Measurements from ENCODE around the gene RIN2. TPM values are rescaled to one million over a fixed set of nuclear protein-coding genes. Genes with fewer than 3 reads are reported as not detected.

Gene RIN2
- total RNA-seq, 3 donors from 2014 or later (not counting 1 experiment from before 2014, with no cell fraction given), result 0.72 to 2.7 (median 2.7) TPM

GRCh38 chr20:19735446-19735845, 22.6 kb upstream of the RIN2 start:
- H3K27me3 ChIP-seq (ENCODE audit: control insufficient read depth, insufficient read depth, low read length), result no peaks in the 10 kb centered on the region
- intact Hi-C loops (cut with micrococcal nuclease), result no loop called here
- Mint-ChIP-seq H3K36me3 (no peaks in the 10 kb centered on the region), H3K4me1 (peaks cover 0 to 4% of the 10 kb centered on the region in 2 donors), H3K27ac (no peak overlapping the region), H3K27me3 (ENCODE audit: low read depth in 2 of 2) (peaks cover 0 to under 1% of the 10 kb centered on the region in 2 donors), H3K4me3 (no peak overlapping the region), H3K9me3 (no peaks in the 10 kb centered on the region)
- H3K4me3 ChIP-seq (ENCODE audit: low read length), result no peak overlapping the region
- 15% methylated on average over 6 of the region's 6 CpGs for WGBS (ENCODE audit: insufficient coverage)
- DNase-seq (no peak), ATAC-seq (no peak)
- H3K36me3 ChIP-seq (ENCODE audit: control insufficient read depth, insufficient read depth, low read length), result no peaks in the 10 kb centered on the region
- peaks cover 3% of the 10 kb centered on the region for H3K4me1 ChIP-seq (ENCODE audit: control insufficient read depth, insufficient read depth, low read length)
- H3K27ac ChIP-seq (ENCODE audit: low read length), result no peak overlapping the region
- TF ChIP-seq, protein P1, sequence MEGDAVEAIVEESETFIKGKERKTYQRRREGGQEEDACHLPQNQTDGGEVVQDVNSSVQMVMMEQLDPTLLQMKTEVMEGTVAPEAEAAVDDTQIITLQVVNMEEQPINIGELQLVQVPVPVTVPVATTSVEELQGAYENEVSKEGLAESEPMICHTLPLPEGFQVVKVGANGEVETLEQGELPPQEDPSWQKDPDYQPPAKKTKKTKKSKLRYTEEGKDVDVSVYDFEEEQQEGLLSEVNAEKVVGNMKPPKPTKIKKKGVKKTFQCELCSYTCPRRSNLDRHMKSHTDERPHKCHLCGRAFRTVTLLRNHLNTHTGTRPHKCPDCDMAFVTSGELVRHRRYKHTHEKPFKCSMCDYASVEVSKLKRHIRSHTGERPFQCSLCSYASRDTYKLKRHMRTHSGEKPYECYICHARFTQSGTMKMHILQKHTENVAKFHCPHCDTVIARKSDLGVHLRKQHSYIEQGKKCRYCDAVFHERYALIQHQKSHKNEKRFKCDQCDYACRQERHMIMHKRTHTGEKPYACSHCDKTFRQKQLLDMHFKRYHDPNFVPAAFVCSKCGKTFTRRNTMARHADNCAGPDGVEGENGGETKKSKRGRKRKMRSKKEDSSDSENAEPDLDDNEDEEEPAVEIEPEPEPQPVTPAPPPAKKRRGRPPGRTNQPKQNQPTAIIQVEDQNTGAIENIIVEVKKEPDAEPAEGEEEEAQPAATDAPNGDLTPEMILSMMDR (IDR thresholded peaks at IDR 0.05), result no peak
- H3K9me3 ChIP-seq (ENCODE audit: control insufficient read depth, insufficient read depth, low read length), result no peaks in the 10 kb centered on the region

DNA sequence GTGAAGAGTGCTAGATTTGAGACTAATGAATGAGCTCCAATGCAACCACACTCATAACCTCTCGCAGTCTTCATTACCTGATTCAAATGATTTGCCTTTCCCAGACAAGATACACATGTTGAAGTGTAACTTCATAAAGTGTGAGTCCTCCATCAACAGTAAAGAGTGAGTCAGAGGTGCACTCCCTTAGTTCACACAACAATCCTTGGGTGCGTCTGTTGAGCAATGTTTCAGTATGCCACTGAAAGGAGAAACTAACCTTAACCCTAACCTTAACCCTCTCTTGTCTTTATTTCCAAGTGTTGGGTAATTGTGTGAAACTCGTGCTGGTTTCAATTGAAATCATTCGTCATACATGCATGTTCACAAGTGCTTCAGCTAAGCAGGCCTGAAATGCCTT, 21.0 kb upstream of the RIN2 start:
- no peaks in the 10 kb centered on the region for H3K9me3 ChIP-seq (ENCODE audit: control insufficient read depth, insufficient read depth, low read length)
- ATAC-seq, result peak in 1 of 3 donors; percentile 39
- 72% methylated on average over 3 of the region's 4 CpGs for WGBS (ENCODE audit: insufficient coverage)
- H3K9me3 Mint-ChIP-seq, result no peaks in the 10 kb centered on the region
- peaks cover 3% of the 10 kb centered on the region for H3K4me1 ChIP-seq (ENCODE audit: control insufficient read depth, insufficient read depth, low read length)
- no peak overlapping the region for H3K4me3 ChIP-seq (ENCODE audit: low read length)
- TF ChIP-seq, protein P1 (IDR thresholded peaks at IDR 0.05), result no peak
- H3K4me3 Mint-ChIP-seq, result no peak overlapping the region
- DNase-seq, result no peak
- no peak overlapping the region for H3K27ac ChIP-seq (ENCODE audit: low read length)
- intact Hi-C loops (cut with micrococcal nuclease), result no loop called here
- no peak overlapping the region for H3K27ac Mint-ChIP-seq
- no peaks in the 10 kb centered on the region for H3K36me3 Mint-ChIP-seq
- peaks cover 0 to 4% of the 10 kb centered on the region in 2 donors for H3K4me1 Mint-ChIP-seq
- H3K36me3 ChIP-seq (ENCODE audit: control insufficient read depth, insufficient read depth, low read length), result no peaks in the 10 kb centered on the region
- H3K27me3 ChIP-seq (ENCODE audit: control insufficient read depth, insufficient read depth, low read length), result no peaks in the 10 kb centered on the region
- peaks cover 0 to 8% of the 10 kb centered on the region in 2 donors for H3K27me3 Mint-ChIP-seq (ENCODE audit: low read depth in 2 of 2)

DNA sequence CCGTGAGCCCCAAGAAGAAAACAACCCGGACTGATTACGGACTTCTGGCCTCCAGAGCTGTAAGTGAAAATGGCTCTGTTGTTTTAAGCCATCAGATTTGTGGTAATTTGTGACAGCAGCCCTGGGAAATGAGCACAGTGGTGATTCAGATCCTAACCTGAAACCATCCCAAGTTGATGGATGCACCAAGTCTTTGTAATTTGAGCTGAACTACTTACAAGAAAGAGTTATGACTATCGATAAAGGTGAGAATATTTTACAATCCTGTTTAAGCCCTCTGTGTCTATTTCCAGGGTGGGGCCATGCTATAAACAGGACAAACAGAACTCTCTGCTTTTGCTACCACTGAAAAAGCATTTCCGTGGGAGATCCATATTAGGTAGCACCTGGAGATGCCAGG, 19.1 kb upstream of the RIN2 start:
- Mint-ChIP-seq H3K9me3 (no peaks in the 10 kb centered on the region), H3K4me3 (no peak overlapping the region), H3K36me3 (no peaks in the 10 kb centered on the region), H3K4me1 (peaks cover 0 to 9% of the 10 kb centered on the region in 2 donors), H3K27ac (no peak overlapping the region), H3K27me3 (ENCODE audit: low read depth in 2 of 2) (peaks cover 0 to 8% of the 10 kb centered on the region in 2 donors)
- DNase-seq, result no peak
- TF ChIP-seq, protein P1 (IDR thresholded peaks at IDR 0.05), result no peak
- Histone ChIP-seq H3K27ac (ENCODE audit: low read length) (no peak overlapping the region), H3K36me3 (ENCODE audit: control insufficient read depth, insufficient read depth, low read length) (no peaks in the 10 kb centered on the region), H3K9me3 (ENCODE audit: control insufficient read depth, insufficient read depth, low read length) (no peaks in the 10 kb centered on the region), H3K4me1 (ENCODE audit: control insufficient read depth, insufficient read depth, low read length) (peaks cover 3% of the 10 kb centered on the region), H3K4me3 (ENCODE audit: low read length) (no peak overlapping the region), H3K27me3 (ENCODE audit: control insufficient read depth, insufficient read depth, low read length) (no peaks in the 10 kb centered on the region)
- intact Hi-C loops (cut with micrococcal nuclease), result no loop called here
- 85% methylated on average over 5 of the region's 5 CpGs for WGBS (ENCODE audit: insufficient coverage)
- no peak for ATAC-seq

DNA sequence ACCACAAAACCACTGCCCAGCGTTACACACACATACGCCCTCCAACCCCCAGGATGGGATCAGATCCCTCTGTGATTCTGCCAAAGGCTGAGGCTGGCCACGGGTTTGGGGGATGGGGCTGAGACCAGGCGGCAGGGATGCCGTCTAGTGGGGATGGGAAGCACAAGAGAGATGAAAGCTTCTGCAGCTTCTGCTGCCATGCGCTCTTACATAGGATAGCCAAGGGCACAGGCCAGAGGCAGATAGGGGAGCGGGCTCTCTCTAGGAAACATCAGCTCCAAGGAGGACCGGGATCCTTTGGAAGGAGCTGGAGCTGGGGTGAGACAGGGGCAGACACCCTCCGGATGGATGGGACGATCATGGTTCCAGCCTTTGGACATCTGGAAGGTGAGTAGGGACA, 18.7 kb upstream of the RIN2 start:
- no peaks in the 10 kb centered on the region for H3K27me3 ChIP-seq (ENCODE audit: control insufficient read depth, insufficient read depth, low read length)
- peaks cover 0 to 8% of the 10 kb centered on the region in 2 donors for H3K27me3 Mint-ChIP-seq (ENCODE audit: low read depth in 2 of 2)
- ATAC-seq (peak in 1 of 3 donors; percentile 24), DNase-seq (no peak)
- no peaks in the 10 kb centered on the region for H3K9me3 Mint-ChIP-seq
- H3K9me3 ChIP-seq (ENCODE audit: control insufficient read depth, insufficient read depth, low read length), result no peaks in the 10 kb centered on the region
- no peak overlapping the region for H3K4me3 ChIP-seq (ENCODE audit: low read length)
- H3K4me1 Mint-ChIP-seq, result peaks cover 0 to 10% of the 10 kb centered on the region in 2 donors
- 87% methylated on average over 10 of the region's 10 CpGs for WGBS (ENCODE audit: insufficient coverage)
- H3K4me3 Mint-ChIP-seq, result no peak overlapping the region
- H3K36me3 Mint-ChIP-seq, result no peaks in the 10 kb centered on the region
- H3K4me1 ChIP-seq (ENCODE audit: control insufficient read depth, insufficient read depth, low read length), result peaks cover 3% of the 10 kb centered on the region
- intact Hi-C loops (cut with micrococcal nuclease), result no loop called here
- TF ChIP-seq, protein P1 (IDR thresholded peaks at IDR 0.05), result no peak
- H3K27ac ChIP-seq (ENCODE audit: low read length), result no peak overlapping the region
- no peaks in the 10 kb centered on the region for H3K36me3 ChIP-seq (ENCODE audit: control insufficient read depth, insufficient read depth, low read length)
- H3K27ac Mint-ChIP-seq, result no peak overlapping the region

Measured in natural killer cell (primary cell).